Neuron (in vitro differentiated cells): ENCODE measurements around the gene CARD8.

ENCODE experiments used
- H2AFZ ChIP-seq: one replicate; pipeline ENCODE4 v1.6.1; 2013; ENCODE audit warnings: low read depth, mild to moderate bottlenecking, inconsistent platforms, low read length, moderate library complexity
- H3K27me3 ChIP-seq: one replicate; pipeline ENCODE4 v1.6.1; 2013; ENCODE audit warnings: low read length; ENCODE audit not compliant: insufficient read depth
- H3K36me3 ChIP-seq: one replicate; pipeline ENCODE4 v1.6.1; 2013; ENCODE audit warnings: low read length; ENCODE audit not compliant: insufficient read depth
- H3K4me1 ChIP-seq: one replicate; pipeline ENCODE4 v1.6.1; 2013; ENCODE audit warnings: low read length; ENCODE audit not compliant: insufficient read depth
- H3K4me3 ChIP-seq: 2 replicates; pipeline ENCODE4 v1.5.1; 2013; ENCODE audit warnings: mild to moderate bottlenecking, low read length, moderate library complexity
- H3K9me3 ChIP-seq: one replicate; pipeline ENCODE4 v1.6.1; 2013; ENCODE audit warnings: low read length

CARD8 gene

GRCh38 chr19:48194041-48194843 is 61.5 kb downstream of the CARD8 start:
- Histone ChIP-seq H3K27me3 (no peaks in the 10 kb centered on the region), H2AFZ (no peak overlapping the region), H3K36me3 (peaks cover 51% of the 10 kb centered on the region), H3K4me3 (no peak overlapping the region), H3K9me3 (no peaks in the 10 kb centered on the region), H3K4me1 (peaks cover 7% of the 10 kb centered on the region)

DNA sequence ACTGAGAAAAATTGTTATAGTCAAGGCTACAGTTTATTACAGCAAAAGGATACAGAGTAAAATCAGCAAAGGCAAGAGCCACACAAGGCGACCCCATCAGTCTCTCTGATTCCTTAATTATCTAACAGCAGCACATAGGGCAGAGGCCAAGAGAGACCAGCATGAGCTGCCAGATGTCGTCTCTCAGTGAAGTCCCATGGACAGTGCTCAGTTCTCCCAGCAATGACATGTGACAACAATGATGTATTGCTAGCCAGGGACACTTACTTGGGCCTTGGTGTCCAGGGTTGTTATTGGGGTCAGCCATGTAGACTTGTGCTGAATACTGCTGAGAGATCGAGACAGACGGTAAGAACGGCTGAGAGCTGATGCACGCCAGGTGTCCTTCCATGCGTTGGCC is 63.0 kb downstream of the CARD8 start:
- no peaks in the 10 kb centered on the region for H3K27me3 ChIP-seq
- peaks cover 63% of the 10 kb centered on the region for H3K36me3 ChIP-seq
- H3K4me3 ChIP-seq = no peak overlapping the region
- peaks cover 7% of the 10 kb centered on the region for H3K4me1 ChIP-seq
- no peak overlapping the region for H2AFZ ChIP-seq
- H3K9me3 ChIP-seq = peaks cover 5% of the 10 kb centered on the region

DNA sequence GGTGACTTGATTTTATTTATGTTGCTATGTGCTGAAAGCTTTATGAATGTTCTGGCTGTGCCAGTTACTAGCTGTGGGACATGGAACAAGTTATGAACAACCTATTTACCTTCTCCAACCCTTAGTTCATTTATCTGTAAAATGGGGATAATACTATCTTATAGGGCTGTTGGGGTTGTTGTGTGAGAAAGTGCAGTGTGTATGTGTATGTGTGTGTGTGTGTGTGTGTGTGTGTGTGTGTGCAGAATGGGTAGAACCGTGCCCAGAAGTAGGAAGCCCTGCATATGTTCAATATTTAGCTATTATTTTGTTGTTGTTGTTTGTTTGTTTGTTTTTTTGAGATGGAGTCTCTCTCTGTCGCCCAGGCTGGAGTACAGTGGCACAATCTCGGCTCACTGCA is 64.8 kb downstream of the CARD8 start:
- Histone ChIP-seq H3K4me3 (no peak overlapping the region), H3K36me3 (peaks cover 62% of the 10 kb centered on the region), H2AFZ (no peak overlapping the region), H3K9me3 (peaks cover 5% of the 10 kb centered on the region), H3K27me3 (no peaks in the 10 kb centered on the region), H3K4me1 (no peaks in the 10 kb centered on the region)

GRCh38 chr19:48190288-48190884 is 65.3 kb downstream of the CARD8 start:
- Histone ChIP-seq H3K4me1 (no peaks in the 10 kb centered on the region), H3K4me3 (no peak overlapping the region), H3K36me3 (peaks cover 61% of the 10 kb centered on the region), H3K9me3 (peaks cover 5% of the 10 kb centered on the region), H2AFZ (no peak overlapping the region), H3K27me3 (no peaks in the 10 kb centered on the region)

DNA sequence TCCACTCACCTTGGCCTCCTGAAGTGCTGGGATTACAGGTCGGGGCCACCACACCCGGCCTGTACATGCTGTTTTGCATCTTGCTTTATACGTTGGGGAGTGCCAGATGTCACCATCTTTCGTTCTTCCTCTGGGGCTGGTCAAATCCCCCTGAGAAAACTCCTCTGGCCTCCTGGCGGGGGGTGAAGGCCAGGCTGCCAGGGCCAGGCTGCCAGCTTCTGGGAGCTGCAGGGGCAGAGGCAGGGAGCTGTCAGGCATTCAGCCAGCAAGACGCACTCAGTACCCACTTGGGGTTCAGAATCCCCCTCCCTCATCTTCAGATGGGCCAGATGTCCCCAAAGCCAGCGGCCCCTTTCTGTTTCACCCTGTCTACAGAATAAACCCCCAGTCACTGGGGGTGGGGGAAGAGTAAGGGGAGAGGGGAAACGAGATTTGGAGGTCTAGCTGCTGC is 69.1 kb downstream of the CARD8 start:
- Histone ChIP-seq H3K4me1 (no peaks in the 10 kb centered on the region), H3K27me3 (no peaks in the 10 kb centered on the region), H3K4me3 (no peak overlapping the region), H3K9me3 (peaks cover 15% of the 10 kb centered on the region), H3K36me3 (peaks cover 55% of the 10 kb centered on the region), H2AFZ (no peak overlapping the region)

DNA sequence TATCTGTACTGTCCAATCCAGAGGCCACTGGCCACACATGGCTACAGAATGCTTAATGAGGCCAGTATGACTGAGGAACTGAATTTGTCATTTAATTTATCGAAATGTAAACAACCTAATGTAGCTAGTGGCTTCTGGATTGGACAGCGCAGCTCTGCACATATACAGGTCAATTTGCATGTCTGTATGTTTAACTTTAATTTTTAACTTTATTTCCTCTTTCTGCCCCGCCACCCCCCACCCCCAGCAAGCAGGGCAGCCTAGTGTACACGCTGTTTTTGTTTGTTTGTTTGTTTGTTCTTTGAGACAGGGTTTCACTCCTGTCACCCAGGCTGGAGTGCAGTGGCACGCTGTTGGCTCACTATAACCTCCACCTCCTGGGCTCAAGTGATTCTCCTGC is 69.7 kb downstream of the CARD8 start:
- Histone ChIP-seq H3K36me3 (peaks cover 56% of the 10 kb centered on the region), H2AFZ (no peak overlapping the region), H3K4me1 (no peaks in the 10 kb centered on the region), H3K9me3 (peaks cover 20% of the 10 kb centered on the region), H3K27me3 (no peaks in the 10 kb centered on the region), H3K4me3 (no peak overlapping the region)

- Histone ChIP-seq H3K4me3 (no peak overlapping the region), H3K4me1 (no peaks in the 10 kb centered on the region), H3K27me3 (no peaks in the 10 kb centered on the region), H3K9me3 (peaks cover 19% of the 10 kb centered on the region), H2AFZ (no peak overlapping the region), H3K36me3 (peaks cover 47% of the 10 kb centered on the region)
Observed at GRCh38 chr19:48183356-48183755, 72.4 kb downstream of the CARD8 start.

- H3K4me3 ChIP-seq = no peak overlapping the region
- peaks cover 19% of the 10 kb centered on the region for H3K9me3 ChIP-seq
- H2AFZ ChIP-seq = no peak overlapping the region
- no peaks in the 10 kb centered on the region for H3K4me1 ChIP-seq
- no peaks in the 10 kb centered on the region for H3K27me3 ChIP-seq
- H3K36me3 ChIP-seq = peaks cover 42% of the 10 kb centered on the region
Observed at GRCh38 chr19:48182434-48182833, 73.3 kb downstream of the CARD8 start.

DNA sequence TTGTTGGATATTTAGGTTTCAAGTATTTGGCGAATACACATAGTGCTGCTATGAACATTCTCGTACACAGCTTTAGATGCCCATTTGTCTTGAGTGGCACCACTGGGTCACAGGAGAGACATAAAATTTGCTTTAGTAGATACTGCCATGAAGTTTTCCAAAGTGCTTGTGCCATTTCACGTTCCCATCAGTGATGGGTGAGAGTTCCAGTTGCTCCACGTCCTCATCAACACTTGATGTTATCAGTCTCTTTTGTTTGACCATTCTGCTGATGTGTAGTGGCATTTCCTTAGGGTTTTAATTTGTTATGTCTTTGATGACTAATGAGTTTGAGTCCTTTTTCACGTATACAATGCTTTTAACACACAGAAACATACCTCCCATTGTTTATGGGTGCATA is 74.2 kb downstream of the CARD8 start:
- Histone ChIP-seq H3K4me3 (no peak overlapping the region), H3K36me3 (peaks cover 42% of the 10 kb centered on the region), H3K4me1 (no peaks in the 10 kb centered on the region), H2AFZ (no peak overlapping the region), H3K9me3 (peaks cover 19% of the 10 kb centered on the region), H3K27me3 (no peaks in the 10 kb centered on the region)

DNA sequence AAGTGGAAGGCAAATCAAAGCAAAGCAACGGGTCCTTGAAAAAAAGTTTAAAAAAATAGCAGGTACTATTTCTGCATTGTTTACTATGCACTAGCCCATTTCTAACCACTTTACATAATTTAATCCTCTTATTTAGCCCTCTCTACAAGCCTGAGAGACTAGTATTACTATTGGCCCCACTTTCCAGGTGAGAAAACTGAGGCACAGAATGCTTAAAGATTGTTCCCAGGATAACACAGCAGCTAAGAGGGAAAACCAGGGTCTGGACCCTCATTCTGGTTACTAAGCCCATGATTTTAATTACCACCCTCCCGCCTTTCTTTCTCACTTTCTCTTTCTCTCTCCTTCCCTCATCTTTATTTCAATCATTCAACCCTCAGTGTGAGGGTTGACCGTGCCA is 79.5 kb downstream of the CARD8 start:
- H3K9me3 ChIP-seq = peaks cover 6% of the 10 kb centered on the region
- no peaks in the 10 kb centered on the region for H3K27me3 ChIP-seq
- peaks cover 49% of the 10 kb centered on the region for H3K36me3 ChIP-seq
- no peak overlapping the region for H2AFZ ChIP-seq
- H3K4me3 ChIP-seq = no peak overlapping the region
- H3K4me1 ChIP-seq = peaks cover 4% of the 10 kb centered on the region

GRCh38 chr19:48175578-48175977 is 80.1 kb downstream of the CARD8 start:
- H3K27me3 ChIP-seq = no peaks in the 10 kb centered on the region
- H3K4me3 ChIP-seq = no peak overlapping the region
- H2AFZ ChIP-seq = no peak overlapping the region
- peaks cover 45% of the 10 kb centered on the region for H3K36me3 ChIP-seq
- H3K9me3 ChIP-seq = peaks cover 3% of the 10 kb centered on the region
- H3K4me1 ChIP-seq = peaks cover 9% of the 10 kb centered on the region

DNA sequence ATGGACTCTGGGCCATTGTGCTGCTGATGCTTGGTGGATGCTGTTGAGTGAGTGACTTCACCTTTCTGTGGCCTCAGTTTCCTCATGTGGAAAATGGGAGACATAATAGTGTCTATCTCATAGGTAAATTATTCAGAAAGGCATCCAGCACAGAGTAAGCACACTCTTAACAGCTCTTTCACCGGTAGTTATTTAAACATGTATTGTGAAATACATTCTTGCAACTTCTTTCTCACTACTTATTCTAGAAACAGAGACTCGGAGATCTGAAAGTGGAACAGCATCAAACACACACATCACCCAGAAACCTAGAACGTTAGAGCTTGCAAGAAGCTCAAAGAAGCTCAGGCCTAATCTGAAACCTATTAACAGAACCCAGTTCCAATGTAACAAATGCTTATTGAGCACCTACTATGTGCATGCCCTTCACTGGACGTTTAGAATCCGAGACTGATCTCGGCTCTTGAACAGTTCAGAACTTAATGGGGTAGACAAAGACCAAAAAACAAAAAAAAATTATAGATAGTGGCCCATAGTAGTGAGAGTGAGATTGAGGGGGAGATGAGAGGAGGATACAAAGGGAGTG is 81.2 kb downstream of the CARD8 start:
- no peaks in the 10 kb centered on the region for H3K9me3 ChIP-seq
- peaks cover 9% of the 10 kb centered on the region for H3K4me1 ChIP-seq
- H3K36me3 ChIP-seq = peaks cover 42% of the 10 kb centered on the region
- no peak overlapping the region for H2AFZ ChIP-seq
- H3K4me3 ChIP-seq = no peak overlapping the region
- no peaks in the 10 kb centered on the region for H3K27me3 ChIP-seq

GRCh38 chr19:48171710-48172109 is 84.0 kb downstream of the CARD8 start:
- peaks cover 16% of the 10 kb centered on the region for H3K4me1 ChIP-seq
- peaks cover 32% of the 10 kb centered on the region for H3K36me3 ChIP-seq
- peak overlapping the region; percentile 94 for H3K4me3 ChIP-seq
- no peak overlapping the region for H2AFZ ChIP-seq
- H3K9me3 ChIP-seq = no peaks in the 10 kb centered on the region
- no peaks in the 10 kb centered on the region for H3K27me3 ChIP-seq
